Hematopoietic multipotent progenitor cell treated with erythropoietin and hydrocortisone succinate and interleukin-3 and kit ligand, for 6 days (in vitro differentiated cells): ENCODE data around the gene SRP9.
A peak's percentile ranks its signal among the peaks of the same experiment; 100 is the strongest.
"Not testable (repeated sequence)": the region's sequence is repeated elsewhere in the genome, so short reads cannot be mapped to it uniquely, and the experiment has no call there.

Experiments used
- DNase-seq: peaks from one replicate; pipeline ENCODE4 v3.0.0-alpha.2; 2015

The SRP9 gene

DNA sequence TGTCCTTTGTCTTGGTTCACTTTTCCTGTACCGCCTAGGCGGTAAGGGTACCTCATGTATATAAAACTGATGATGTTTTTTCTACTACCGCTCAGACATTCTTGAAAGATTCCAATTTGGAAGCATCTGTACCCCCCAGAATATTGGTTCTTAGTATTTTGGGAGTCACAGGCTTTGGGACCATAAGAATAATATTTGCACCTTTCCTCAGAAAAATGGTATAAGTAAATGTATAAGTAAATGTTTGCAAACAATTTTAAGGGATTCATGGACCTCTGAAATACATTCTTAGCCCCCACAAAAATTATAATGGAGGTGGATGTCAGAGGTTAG, 677 bp downstream of the SRP9 start:
- no peak for DNase-seq

DNA sequence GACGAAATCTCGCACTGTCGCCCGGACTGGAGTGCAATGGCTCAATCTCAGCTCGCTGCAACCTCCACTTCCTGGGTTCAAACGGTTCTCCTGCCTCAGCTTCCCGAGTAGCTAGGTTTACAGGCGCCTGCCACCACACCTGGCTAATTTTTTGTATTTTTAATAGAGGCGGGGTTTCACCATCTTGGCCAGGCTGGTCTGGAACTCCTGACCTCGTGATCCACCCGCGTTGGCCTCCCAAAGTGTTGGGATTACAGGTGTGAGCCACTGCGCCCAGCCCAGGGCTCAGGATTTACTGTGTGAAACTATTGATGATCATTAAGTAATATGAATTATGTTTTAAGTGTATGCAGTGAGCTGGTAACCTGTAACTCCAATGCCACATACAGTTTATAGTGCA, 1.5 kb downstream of the SRP9 start:
- DNase-seq: not testable (repeated sequence)

DNA sequence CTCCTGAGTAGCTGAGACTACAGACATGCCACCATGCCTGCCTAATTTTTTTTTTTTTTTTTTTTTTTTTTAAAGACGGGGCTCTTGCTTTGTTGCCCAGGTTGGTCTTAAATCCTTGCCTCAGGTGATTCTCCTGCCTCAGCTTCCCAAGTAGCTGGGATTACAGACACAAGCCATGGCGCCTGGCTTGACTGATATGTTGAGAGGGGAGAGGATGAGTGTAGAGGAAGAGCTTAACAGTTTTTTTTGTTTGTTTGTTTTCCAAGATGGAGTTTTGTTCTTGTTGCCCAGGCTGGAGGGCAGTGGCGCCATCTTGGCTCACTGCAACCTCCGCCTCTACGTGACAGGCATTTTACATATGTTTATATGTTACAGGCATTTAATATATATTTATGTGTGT, 2.5 kb downstream of the SRP9 start:
- DNase-seq: no peak

GRCh38 chr1:225780630-225781029, 3.0 kb downstream of the SRP9 start:
- peak; percentile 41 for DNase-seq

DNA sequence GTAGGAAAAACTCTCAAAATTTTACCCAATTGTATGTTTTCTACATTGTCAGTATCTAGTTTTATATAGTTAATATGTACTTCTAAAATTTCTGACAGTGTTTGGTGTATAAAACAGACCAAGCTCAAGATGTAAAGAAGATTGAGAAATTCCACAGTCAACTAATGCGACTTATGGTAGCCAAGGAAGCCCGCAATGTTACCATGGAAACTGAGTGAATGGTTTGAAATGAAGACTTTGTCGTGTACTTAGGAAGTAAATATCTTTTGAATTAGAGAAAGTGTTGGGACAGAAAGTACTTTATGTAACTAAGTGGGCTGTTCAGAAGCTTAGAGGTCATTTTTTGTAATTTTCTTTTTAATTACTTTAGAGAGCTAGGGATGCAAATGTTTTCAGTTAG, 11.5 kb downstream of the SRP9 start:
- not testable (repeated sequence) for DNase-seq

DNA sequence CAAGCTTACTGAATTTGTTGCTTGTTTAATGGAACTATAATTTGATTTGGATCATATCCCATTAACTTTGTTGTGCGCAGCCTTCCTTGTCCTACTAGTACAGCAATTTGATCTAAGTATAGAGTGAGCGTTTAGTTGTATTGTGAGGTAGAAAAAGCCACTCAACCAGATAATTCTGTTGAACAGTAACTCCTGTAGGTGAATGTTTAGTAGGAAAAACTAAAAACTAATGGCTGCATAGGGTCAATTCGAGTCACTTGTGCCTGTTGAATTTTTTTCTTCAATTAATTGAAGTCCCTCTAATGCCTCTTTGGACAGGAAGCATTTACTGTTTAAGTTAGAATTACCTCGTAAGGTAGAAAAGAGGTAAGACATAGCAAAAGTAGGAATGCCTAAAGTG, 17.3 kb downstream of the SRP9 start:
- no peak for DNase-seq

GRCh38 chr1:225796097-225796496, 18.5 kb downstream of the SRP9 start:
- not testable (repeated sequence) for DNase-seq

DNA sequence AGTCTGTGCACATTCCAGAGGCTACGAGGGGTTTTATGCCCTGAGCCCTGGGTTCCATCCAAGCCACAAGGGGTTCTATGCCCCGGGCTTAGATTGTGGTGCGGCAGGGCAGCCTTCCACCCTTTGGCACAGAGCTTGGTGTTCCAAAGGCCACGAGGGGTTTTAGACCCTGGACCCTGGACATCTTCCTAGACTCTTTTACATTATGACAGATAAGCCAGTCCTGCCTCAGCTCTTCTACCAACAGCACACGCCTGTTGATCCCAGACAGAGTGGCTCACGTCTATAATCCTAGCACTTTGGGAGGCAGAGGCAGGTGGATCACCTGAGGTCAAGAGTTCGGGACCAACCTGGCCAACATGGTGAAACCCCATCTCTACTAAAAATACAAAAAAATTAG, 23.5 kb downstream of the SRP9 start:
- not testable (repeated sequence) for DNase-seq

DNA sequence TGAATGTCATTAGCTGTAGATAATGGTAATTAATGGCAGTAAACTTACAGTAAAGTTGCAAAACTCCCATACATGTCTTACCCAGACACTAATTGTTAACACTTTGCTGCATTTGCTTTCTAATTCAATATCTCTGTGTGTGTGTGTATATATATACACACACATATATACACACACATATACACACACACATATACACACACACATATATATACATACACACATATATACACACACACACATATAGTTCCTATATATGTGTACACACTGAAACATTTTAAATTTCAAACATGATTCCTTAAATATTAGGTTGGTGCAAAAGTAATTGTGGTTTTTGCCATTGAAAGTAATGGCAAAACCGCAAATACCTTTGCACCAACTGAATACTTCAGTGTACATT, 28.6 kb downstream of the SRP9 start:
- no peak for DNase-seq

DNA sequence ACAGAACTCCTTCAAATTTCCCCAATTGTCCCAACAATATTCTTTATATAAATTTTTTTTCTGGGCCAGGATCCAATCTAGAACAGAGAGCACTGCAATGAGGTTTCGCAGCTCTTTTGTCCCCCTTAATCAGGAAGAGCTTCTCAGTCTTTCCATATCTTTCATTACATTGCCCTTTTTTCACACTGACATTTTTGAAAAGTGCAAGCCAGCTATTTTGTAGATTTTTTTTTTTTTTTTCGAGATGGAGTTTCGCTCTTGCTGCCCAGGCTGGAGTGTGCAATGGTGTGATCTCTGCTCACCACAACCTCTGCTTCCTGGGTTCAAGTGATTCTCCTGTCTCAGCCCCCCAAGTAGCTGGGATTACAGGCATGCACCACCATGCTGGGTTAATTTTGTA, 29.1 kb downstream of the SRP9 start:
- DNase-seq: not testable (repeated sequence)

- DNase-seq: peak; percentile 28
These were observed 30.5 kb downstream of the SRP9 start for GRCh38 chr1:225808136-225808535.

- peak; percentile 92 for DNase-seq
These were observed 32.4 kb downstream of the SRP9 start, which contains the start of gene EPHX1 for GRCh38 chr1:225809842-225810578. Gene EPHX1, plus strand, starts transcription at chr1:225810124. Its CDS starts 18,606 bp downstream, at chr1:225828730.

DNA sequence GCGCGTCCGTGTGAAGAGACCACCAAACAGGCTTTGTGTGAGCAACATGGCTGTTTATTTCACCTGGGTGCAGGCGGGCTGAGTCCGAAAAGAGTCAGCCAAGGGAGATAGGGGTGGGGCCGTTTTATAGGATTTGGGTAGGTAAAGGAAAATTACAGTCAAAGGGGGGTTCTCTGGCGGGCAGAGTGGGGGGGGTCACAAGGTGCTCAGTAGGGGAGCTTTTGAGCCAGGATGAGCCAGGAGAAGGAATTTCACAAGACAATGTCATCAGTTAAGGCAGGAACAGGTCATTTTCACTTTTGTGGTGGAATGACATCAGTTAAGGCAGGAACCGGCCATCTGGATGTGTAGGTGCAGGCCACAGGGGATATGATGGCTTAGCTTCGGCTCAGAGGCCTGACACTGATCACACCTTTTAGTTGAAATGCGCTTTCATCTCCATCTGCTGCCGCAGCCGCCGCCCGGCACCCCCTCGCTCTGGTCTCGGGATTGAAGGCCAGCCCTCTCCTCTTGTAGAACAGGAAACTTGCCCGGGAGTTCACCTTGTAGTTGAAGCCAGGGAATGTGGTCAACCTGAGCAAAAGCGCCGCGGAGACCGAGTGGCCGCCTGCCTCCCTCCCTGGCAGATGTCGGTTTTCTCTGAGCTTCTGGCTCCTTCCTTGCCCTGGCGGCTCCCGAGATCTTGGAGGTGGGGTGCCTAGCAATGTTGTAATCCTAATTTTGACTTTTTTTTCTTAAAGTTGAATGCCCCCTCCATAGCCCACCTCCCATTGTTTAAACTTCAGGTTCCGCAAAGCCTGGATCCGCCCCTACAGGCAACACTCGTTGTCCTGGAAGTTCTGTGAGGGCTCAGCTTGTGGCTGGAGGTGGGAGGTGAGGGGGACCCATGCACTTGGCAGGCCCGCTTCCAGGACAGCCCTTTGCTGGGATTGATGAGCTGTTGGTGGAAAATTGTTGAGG, 33.2 kb downstream of the SRP9 start:
- DNase-seq: not testable (repeated sequence)

DNA sequence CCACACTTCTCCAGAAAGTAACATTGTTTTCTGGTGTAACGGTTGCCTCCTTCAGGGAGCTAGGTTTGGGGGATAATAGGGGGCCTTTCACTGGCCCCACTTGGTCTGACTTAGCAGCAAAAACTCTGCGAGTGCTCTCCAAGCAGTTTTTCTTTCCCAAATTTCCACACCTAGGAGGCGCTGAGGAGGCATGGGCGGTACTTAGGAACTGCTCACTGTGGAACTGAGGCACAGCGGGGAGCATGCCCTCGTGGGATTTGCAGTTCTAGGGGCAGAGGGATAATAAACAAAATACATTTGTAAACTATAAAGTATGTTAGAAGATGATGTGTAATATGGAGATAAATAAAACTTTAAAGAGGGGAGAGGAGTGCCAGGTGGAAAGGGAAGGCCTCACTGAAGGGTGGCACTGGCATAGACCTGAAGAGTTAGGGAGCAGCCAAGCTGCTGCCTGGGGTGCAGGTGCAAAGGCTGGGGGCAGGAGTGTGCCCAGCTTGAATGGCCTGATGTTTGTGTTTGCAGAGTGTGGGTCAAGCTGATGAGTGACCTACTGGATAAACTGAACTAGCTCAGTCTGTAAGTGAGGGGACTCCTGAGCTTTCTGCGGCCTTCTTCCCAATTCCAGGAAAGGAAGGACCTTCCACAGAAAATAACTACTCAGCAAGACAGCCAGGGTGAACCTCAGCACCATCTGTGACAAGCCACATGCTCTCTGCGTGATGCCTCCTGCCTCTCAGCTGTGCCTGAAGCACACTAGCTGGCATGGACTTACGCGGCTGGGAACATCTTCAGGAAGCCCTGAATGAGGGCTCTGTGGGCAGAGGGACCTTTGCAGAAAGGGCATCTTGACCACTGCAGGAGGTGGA, 34.2 kb downstream of the SRP9 start:
- DNase-seq: no peak

- DNase-seq: no peak
These were observed 35.0 kb downstream of the SRP9 start for GRCh38 chr1:225812488-225813213.

GRCh38 chr1:225813214-225813964, 35.8 kb downstream of the SRP9 start:
- DNase-seq: peak; percentile 83

DNA sequence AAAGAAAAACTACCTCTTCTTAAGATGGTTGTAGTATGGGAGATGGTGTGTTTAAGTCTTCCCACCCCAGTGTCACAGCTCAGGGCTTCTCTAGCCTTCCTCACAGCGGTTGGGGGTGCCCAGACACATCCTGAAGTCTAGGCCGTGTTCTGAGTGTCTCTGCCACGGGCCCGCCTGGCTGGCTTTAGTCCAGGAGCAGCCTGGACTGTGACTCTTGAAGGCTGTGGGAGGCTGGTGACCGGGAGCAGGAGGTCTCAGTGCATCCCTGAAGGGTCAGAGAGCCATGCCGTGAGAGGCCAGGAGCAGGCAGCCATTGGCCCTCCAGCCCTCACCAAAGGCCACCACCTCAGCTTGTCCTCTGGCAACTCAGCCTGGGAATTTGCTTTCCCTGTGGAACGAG, 36.8 kb downstream of the SRP9 start:
- DNase-seq: no peak

DNA sequence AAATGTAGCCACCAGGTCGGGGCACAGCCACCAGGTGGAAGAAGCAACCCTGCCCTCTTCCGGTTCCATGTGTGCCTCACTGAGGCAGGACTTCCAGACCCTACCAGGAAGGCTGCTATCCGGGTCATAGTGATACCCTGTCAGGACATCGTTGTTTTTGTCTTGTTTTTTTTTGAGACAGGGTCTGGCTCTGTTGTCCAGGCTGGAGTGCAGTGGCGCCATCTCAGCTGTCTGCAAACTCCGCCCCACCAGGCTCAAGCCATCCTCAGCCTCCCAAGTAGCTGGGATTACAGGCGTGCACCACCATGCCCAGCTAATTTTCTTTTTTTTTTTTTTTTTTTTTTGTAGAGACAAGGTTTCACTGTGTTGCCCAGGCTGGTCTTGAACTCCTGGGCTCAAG, 37.5 kb downstream of the SRP9 start:
- DNase-seq: not testable (repeated sequence)

DNA sequence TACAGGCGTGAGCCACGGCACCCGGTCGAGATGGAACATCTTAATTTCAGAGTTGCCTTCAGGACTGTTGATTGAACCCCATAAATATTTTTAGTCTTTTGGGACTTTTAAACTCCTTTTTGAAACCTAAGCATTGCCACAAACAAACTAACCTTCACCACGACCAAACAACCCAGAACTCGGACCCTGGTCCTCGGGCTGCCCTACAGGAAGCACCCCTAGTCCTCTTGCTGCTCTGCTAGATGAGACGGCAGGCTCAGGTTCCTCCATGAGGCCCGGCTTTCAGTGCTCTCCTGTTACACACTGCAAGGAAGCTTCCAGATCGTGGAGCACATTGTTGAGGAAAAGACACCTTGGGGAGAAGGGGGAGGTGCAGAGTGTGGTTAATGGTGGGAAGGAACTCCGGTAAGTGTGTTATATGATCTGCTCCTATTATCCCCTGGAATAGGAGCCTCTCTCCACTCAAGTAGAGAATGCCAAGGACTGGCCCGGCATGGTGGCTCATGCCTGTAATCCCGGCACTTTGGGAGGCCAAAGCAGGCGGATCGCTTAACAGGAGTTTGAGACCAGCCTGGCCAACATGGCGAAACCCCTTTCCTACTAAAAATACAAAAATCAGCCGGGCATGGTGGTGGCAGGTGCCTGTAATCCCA, 38.0 kb downstream of the SRP9 start:
- no peak for DNase-seq

GRCh38 chr1:225816643-225817538, 39.3 kb downstream of the SRP9 start:
- no peak for DNase-seq
